Astrocyte (in vitro differentiated cells and primary cell): ENCODE results near the gene WNT9A. TPM values are rescaled to one million over a fixed set of nuclear protein-coding genes. Genes with fewer than 3 reads are reported as not detected.

Experiments
- DNase-seq: peaks from one replicate; pipeline ENCODE4 v3.0.0-alpha.2; 2010; ENCODE audit warnings: low read depth
- FAIRE-seq: peaks from 2 replicates; lab custom pipeline; 2011; peaks lifted over from hg19 to GRCh38; lab: Jason Lieb, UNC
- H2AFZ ChIP-seq: 2 replicates; pipeline ENCODE4 v1.6.0; 2012; ENCODE audit warnings: low read depth, low read length, inconsistent platforms
- H3K27ac ChIP-seq: 2 replicates; pipeline ENCODE4 v1.5.1; 2011; ENCODE audit warnings: low read depth, low read length, inconsistent platforms
- H3K27me3 ChIP-seq: 2 replicates; pipeline ENCODE4 v1.6.0; 2011; ENCODE audit warnings: low read length, inconsistent platforms; ENCODE audit not compliant: insufficient read depth
- H3K36me3 ChIP-seq: 2 replicates; pipeline ENCODE4 v1.5.1; 2011; ENCODE audit warnings: low read length, inconsistent platforms; ENCODE audit not compliant: insufficient read depth
- H3K4me1 ChIP-seq: 2 replicates; pipeline ENCODE4 v1.5.1; 2011; ENCODE audit warnings: low read length, inconsistent platforms; ENCODE audit not compliant: insufficient read depth
- H3K4me2 ChIP-seq: 2 replicates; pipeline ENCODE4 v1.6.0; 2012; ENCODE audit warnings: low read length, inconsistent platforms
- H3K4me3 ChIP-seq: 2 replicates; pipeline ENCODE4 v1.5.1; 2011; ENCODE audit warnings: low read depth, mild to moderate bottlenecking, low read length, inconsistent platforms; ENCODE audit not compliant: insufficient read depth
- H3K79me2 ChIP-seq: 2 replicates; pipeline ENCODE4 v1.6.0; 2012; ENCODE audit warnings: mild to moderate bottlenecking, low read length, inconsistent platforms; ENCODE audit not compliant: insufficient read depth
- H3K9ac ChIP-seq: 2 replicates; pipeline ENCODE4 v1.6.0; 2012; ENCODE audit warnings: mild to moderate bottlenecking, low read length, inconsistent platforms
- H3K9me3 ChIP-seq: 2 replicates; pipeline ENCODE4 v1.5.1; 2012; ENCODE audit warnings: low read depth, mild to moderate bottlenecking, low read length, inconsistent platforms; ENCODE audit not compliant: insufficient read depth
- H4K20me1 ChIP-seq: 2 replicates; pipeline ENCODE4 v1.6.0; 2012; ENCODE audit warnings: low read length, inconsistent platforms; ENCODE audit not compliant: insufficient read depth
- H3K27ac Mint-ChIP-seq: one replicate; pipeline ENCODE4 v1.8.0; 2021; ENCODE audit warnings: mild to moderate bottlenecking, mixed read lengths; ENCODE audit not compliant: unreplicated experiment
- H3K27me3 Mint-ChIP-seq: one replicate; pipeline ENCODE4 v1.8.0; 2021; ENCODE audit warnings: low read depth, mixed read lengths; ENCODE audit not compliant: unreplicated experiment
- H3K36me3 Mint-ChIP-seq: one replicate; pipeline ENCODE4 v1.8.0; 2021; ENCODE audit warnings: low read depth, mixed read lengths; ENCODE audit not compliant: unreplicated experiment
- H3K4me1 Mint-ChIP-seq: one replicate; pipeline ENCODE4 v1.8.0; 2021; ENCODE audit warnings: low read depth, mixed read lengths; ENCODE audit not compliant: unreplicated experiment
- H3K4me3 Mint-ChIP-seq: one replicate; pipeline ENCODE4 v1.8.0; 2021; ENCODE audit warnings: mild to moderate bottlenecking, moderate library complexity, mixed read lengths; ENCODE audit not compliant: unreplicated experiment
- H3K9me3 Mint-ChIP-seq: one replicate; pipeline ENCODE4 v1.8.0; 2021; ENCODE audit warnings: mild to moderate bottlenecking, mixed read lengths; ENCODE audit not compliant: unreplicated experiment
- EZH2 ChIP-seq: IDR thresholded peaks from 2 replicates; pipeline ENCODE4 v1.6.1; 2012; ENCODE audit warnings: mild to moderate bottlenecking, low read length, inconsistent platforms; ENCODE audit not compliant: insufficient read depth
- total RNA-seq: library from RNA; stranded (reverse); gene quantifications from 2 replicates; pipeline ENCODE4 v1.2.1, GENCODE V29; 2021
- TF ChIP-seq, protein P1 (sequence below): IDR thresholded peaks from 2 replicates; pipeline ENCODE4 v1.5.1; 2011; ENCODE audit warnings: low read depth, mild to moderate bottlenecking, inconsistent platforms, low read length, moderate library complexity; ENCODE audit not compliant: insufficient read depth

WNT9A gene
- total RNA-seq, 1 donor from 2014 or later: 4.1 TPM

DNA sequence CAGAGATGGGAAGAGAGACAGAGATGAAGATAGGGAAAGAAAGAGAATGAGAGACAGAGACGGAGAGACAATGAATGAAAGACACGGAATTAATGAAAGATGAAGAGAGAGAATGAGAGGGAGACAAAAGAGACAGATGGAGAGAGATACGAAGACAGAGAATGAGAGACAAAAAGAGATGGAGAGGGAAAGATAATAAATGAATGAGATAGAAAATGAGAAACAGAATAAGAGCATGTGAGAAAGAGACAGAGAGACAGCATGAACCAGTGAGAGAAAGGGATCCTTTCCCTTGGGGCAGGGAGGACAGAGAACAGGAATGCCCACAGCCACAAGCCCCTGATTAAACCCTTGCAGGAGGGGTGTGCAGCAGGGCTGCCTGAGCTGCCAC is 5.3 kb upstream of the WNT9A start:
- Mint-ChIP-seq H3K27me3 (peaks cover 37% of the 10 kb centered on the region), H3K4me1 (peaks cover 4% of the 10 kb centered on the region), H3K36me3 (no peaks in the 10 kb centered on the region), H3K9me3 (peaks cover 4% of the 10 kb centered on the region), H3K4me3 (no peak overlapping the region), H3K27ac (no peak overlapping the region)
- Histone ChIP-seq H3K27me3 (peaks cover 4% of the 10 kb centered on the region), H3K36me3 (no peaks in the 10 kb centered on the region), H3K79me2 (no peaks in the 10 kb centered on the region), H3K9me3 (peaks cover 4% of the 10 kb centered on the region), H2AFZ (no peak overlapping the region), H3K4me3 (no peak overlapping the region), H3K27ac (no peak overlapping the region), H3K9ac (no peak overlapping the region), H4K20me1 (peaks cover 4% of the 10 kb centered on the region), H3K4me2 (no peak overlapping the region), H3K4me1 (peaks cover 5% of the 10 kb centered on the region)
- TF ChIP-seq, protein P1, sequence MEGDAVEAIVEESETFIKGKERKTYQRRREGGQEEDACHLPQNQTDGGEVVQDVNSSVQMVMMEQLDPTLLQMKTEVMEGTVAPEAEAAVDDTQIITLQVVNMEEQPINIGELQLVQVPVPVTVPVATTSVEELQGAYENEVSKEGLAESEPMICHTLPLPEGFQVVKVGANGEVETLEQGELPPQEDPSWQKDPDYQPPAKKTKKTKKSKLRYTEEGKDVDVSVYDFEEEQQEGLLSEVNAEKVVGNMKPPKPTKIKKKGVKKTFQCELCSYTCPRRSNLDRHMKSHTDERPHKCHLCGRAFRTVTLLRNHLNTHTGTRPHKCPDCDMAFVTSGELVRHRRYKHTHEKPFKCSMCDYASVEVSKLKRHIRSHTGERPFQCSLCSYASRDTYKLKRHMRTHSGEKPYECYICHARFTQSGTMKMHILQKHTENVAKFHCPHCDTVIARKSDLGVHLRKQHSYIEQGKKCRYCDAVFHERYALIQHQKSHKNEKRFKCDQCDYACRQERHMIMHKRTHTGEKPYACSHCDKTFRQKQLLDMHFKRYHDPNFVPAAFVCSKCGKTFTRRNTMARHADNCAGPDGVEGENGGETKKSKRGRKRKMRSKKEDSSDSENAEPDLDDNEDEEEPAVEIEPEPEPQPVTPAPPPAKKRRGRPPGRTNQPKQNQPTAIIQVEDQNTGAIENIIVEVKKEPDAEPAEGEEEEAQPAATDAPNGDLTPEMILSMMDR: no peak
- TF ChIP-seq EZH2: no peak
- FAIRE-seq (no peak), DNase-seq (no peak)

DNA sequence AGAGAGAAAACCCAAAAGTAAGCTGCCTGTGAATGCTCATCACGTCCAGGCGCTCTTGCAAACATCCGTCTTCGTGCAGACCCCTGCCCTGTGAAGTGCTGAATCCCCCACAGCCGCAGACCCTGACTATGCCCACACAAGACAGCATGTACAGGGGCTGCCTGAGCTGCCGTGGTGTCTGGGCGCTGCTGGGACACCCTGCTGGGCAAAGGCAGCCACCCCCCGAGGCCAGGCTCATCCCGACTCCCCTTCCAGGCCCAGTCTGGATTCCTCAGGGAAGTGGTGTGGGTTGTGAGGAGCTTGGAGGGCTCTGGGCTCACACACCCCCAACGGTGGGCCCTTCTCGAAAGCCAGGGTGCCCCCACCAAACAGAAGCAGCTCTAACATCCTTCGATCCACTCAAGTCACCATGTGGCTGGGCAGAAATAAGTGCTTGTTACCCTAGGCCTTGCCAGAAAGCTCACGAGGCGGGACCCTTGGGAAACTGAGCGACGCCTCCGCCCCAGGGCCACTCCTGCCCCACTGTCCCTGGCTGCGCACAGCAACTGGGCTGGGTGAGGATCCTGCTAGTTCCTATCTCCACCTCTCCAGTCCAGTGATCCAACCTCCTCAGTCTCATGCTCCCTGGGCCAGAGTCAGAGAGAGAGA is 4.8 kb upstream of the WNT9A start:
- H3K4me1 ChIP-seq: peaks cover 5% of the 10 kb centered on the region
- no peak overlapping the region for H3K4me2 ChIP-seq
- Mint-ChIP-seq H3K4me3 (no peak overlapping the region), H3K27ac (no peak overlapping the region), H3K27me3 (peaks cover 33% of the 10 kb centered on the region), H3K9me3 (peaks cover 4% of the 10 kb centered on the region), H3K36me3 (no peaks in the 10 kb centered on the region), H3K4me1 (peaks cover 4% of the 10 kb centered on the region)
- H3K27ac ChIP-seq: no peak overlapping the region
- no peaks in the 10 kb centered on the region for H3K79me2 ChIP-seq
- no peaks in the 10 kb centered on the region for H3K36me3 ChIP-seq
- H3K9me3 ChIP-seq: peaks cover 4% of the 10 kb centered on the region
- no peak overlapping the region for H2AFZ ChIP-seq
- H3K4me3 ChIP-seq: no peak overlapping the region
- TF ChIP-seq, protein P1: no peak
- no peak for TF ChIP-seq EZH2
- H4K20me1 ChIP-seq: peaks cover 4% of the 10 kb centered on the region
- H3K9ac ChIP-seq: no peak overlapping the region
- DNase-seq (no peak), FAIRE-seq (no peak)
- peaks cover 2% of the 10 kb centered on the region for H3K27me3 ChIP-seq
